HEK293 (cell line): ENCODE data around the gene LMOD3.

ENCODE experiments used
- ELK4 ChIP-seq: IDR thresholded peaks from 2 replicates; pipeline ENCODE4 v1.6.1; 2011; ENCODE audit warnings: mild to moderate bottlenecking, low read depth, low read length, borderline replicate concordance
- GLIS1 ChIP-seq: fragments of 450-650 bp; formaldehyde crosslinking; IDR thresholded peaks from 2 replicates; pipeline ENCODE4 v1.5.1; 2016; ENCODE audit warnings: missing biosample characterization, missing genetic modification characterization
- GLIS2 ChIP-seq: fragments of 450-650 bp; formaldehyde crosslinking; IDR thresholded peaks from 2 replicates; pipeline ENCODE4 v1.5.1; 2016; ENCODE audit warnings: missing biosample characterization, missing genetic modification characterization
- HIC1 ChIP-seq: fragments of 450-650 bp; formaldehyde crosslinking; IDR thresholded peaks from 2 replicates; pipeline ENCODE4 v1.5.1; 2016; ENCODE audit warnings: missing biosample characterization, missing genetic modification characterization
- MEIS1 ChIP-seq: sonication (generic); formaldehyde crosslinking; IDR thresholded peaks from 2 replicates; pipeline ENCODE4 v1.8.1; 2022; ENCODE audit warnings: missing genetic modification reagents, mild to moderate bottlenecking, borderline replicate concordance
- MYNN ChIP-seq: fragments of 450-650 bp; formaldehyde crosslinking; IDR thresholded peaks from 2 replicates; pipeline ENCODE4 v1.5.1; 2016; ENCODE audit warnings: missing biosample characterization, missing genetic modification characterization, borderline replicate concordance
- MZF1 ChIP-seq: fragments of 450-650 bp; formaldehyde crosslinking; IDR thresholded peaks from 2 replicates; pipeline ENCODE4 v1.5.1; 2017; ENCODE audit warnings: missing biosample characterization, missing genetic modification characterization, borderline replicate concordance
- RBAK ChIP-seq: fragments of 450-650 bp; formaldehyde crosslinking; IDR thresholded peaks from 2 replicates; pipeline ENCODE4 v1.5.1; 2016; ENCODE audit warnings: missing biosample characterization, missing genetic modification characterization
- SCRT1 ChIP-seq: fragments of 450-650 bp; formaldehyde crosslinking; IDR thresholded peaks from 2 replicates; pipeline ENCODE4 v1.5.1; 2016; ENCODE audit warnings: missing biosample characterization, missing genetic modification characterization, borderline replicate concordance
- YY1 ChIP-seq: fragments of 450-650 bp; formaldehyde crosslinking; IDR thresholded peaks from 2 replicates; pipeline ENCODE4 v1.5.1; 2018; ENCODE audit warnings: missing biosample characterization, missing genetic modification characterization
- YY2 ChIP-seq: fragments of 450-650 bp; formaldehyde crosslinking; IDR thresholded peaks from 2 replicates; pipeline ENCODE4 v1.5.1; 2016; ENCODE audit warnings: missing biosample characterization, missing genetic modification characterization
- ZIC2 ChIP-seq: fragments of 450-650 bp; formaldehyde crosslinking; IDR thresholded peaks from 2 replicates; pipeline ENCODE4 v1.5.1; 2016; ENCODE audit warnings: missing biosample characterization, missing genetic modification characterization
- ZNF10 ChIP-seq: fragments of 450-650 bp; formaldehyde crosslinking; IDR thresholded peaks from 2 replicates; pipeline ENCODE4 v1.5.1; 2017; ENCODE audit warnings: missing biosample characterization, missing genetic modification characterization
- ZNF138 ChIP-seq: fragments of 450-650 bp; formaldehyde crosslinking; IDR thresholded peaks from 2 replicates; pipeline ENCODE4 v1.5.1; 2016; ENCODE audit warnings: missing biosample characterization, missing genetic modification characterization, borderline replicate concordance
- ZNF148 ChIP-seq: fragments of 450-650 bp; formaldehyde crosslinking; IDR thresholded peaks from 2 replicates; pipeline ENCODE4 v1.5.0; 2017; ENCODE audit warnings: missing biosample characterization, missing genetic modification characterization, borderline replicate concordance
- ZNF16 ChIP-seq: fragments of 450-650 bp; formaldehyde crosslinking; IDR thresholded peaks from 2 replicates; pipeline ENCODE4 v1.5.1; 2016; ENCODE audit warnings: low read depth, missing biosample characterization, missing genetic modification characterization
- ZNF175 ChIP-seq: fragments of 450-650 bp; formaldehyde crosslinking; IDR thresholded peaks from 2 replicates; pipeline ENCODE4 v1.5.1; 2016; ENCODE audit warnings: missing biosample characterization, missing genetic modification characterization
- ZNF184 ChIP-seq: fragments of 450-650 bp; IDR thresholded peaks from 2 replicates; pipeline ENCODE4 v1.5.1; 2018; ENCODE audit warnings: missing biosample characterization, mild to moderate bottlenecking, missing genetic modification characterization
- ZNF248 ChIP-seq: fragments of 450-650 bp; formaldehyde crosslinking; IDR thresholded peaks from 2 replicates; pipeline ENCODE4 v1.5.1; 2017; ENCODE audit warnings: missing biosample characterization, missing genetic modification characterization
- ZNF266 ChIP-seq: fragments of 450-650 bp; formaldehyde crosslinking; IDR thresholded peaks from 2 replicates; pipeline ENCODE4 v1.5.1; 2016; ENCODE audit warnings: missing biosample characterization, missing genetic modification characterization, low read depth
- ZNF302 ChIP-seq: fragments of 450-650 bp; formaldehyde crosslinking; IDR thresholded peaks from 2 replicates; pipeline ENCODE4 v1.5.1; 2016; ENCODE audit warnings: missing biosample characterization, missing genetic modification characterization, low read depth
- ZNF341 ChIP-seq: fragments of 450-650 bp; formaldehyde crosslinking; IDR thresholded peaks from 2 replicates; pipeline ENCODE4; 2016; ENCODE audit warnings: low read depth, missing biosample characterization, missing genetic modification characterization
- ZNF404 ChIP-seq: fragments of 450-650 bp; formaldehyde crosslinking; IDR thresholded peaks from 2 replicates; pipeline ENCODE4 v1.5.1; 2017; ENCODE audit warnings: missing biosample characterization, missing genetic modification characterization
- ZNF530 ChIP-seq: fragments of 450-650 bp; formaldehyde crosslinking; IDR thresholded peaks from 2 replicates; pipeline ENCODE4 v1.5.1; 2016; ENCODE audit warnings: low read depth, missing biosample characterization, missing genetic modification characterization
- ZNF585B ChIP-seq: fragments of 450-650 bp; formaldehyde crosslinking; IDR thresholded peaks from 2 replicates; pipeline ENCODE4 v1.5.1; 2016; ENCODE audit warnings: missing biosample characterization, missing genetic modification characterization
- ZNF747 ChIP-seq: fragments of 450-650 bp; formaldehyde crosslinking; IDR thresholded peaks from 2 replicates; pipeline ENCODE4 v1.5.1; 2016; ENCODE audit warnings: missing biosample characterization, missing genetic modification characterization
- ZNF776 ChIP-seq: fragments of 450-650 bp; formaldehyde crosslinking; IDR thresholded peaks from 2 replicates; pipeline ENCODE4 v1.5.0; 2017; ENCODE audit warnings: missing biosample characterization, missing genetic modification characterization, borderline replicate concordance
- ZNF792 ChIP-seq: fragments of 450-650 bp; formaldehyde crosslinking; IDR thresholded peaks from 2 replicates; pipeline ENCODE4 v1.5.1; 2016; ENCODE audit warnings: missing biosample characterization, missing genetic modification characterization
- ZNF843 ChIP-seq: fragments of 450-650 bp; formaldehyde crosslinking; IDR thresholded peaks from 2 replicates; pipeline ENCODE4 v1.5.1; 2016; ENCODE audit warnings: missing biosample characterization, missing genetic modification characterization
- ZSCAN18 ChIP-seq: fragments of 450-650 bp; formaldehyde crosslinking; IDR thresholded peaks from 2 replicates; pipeline ENCODE4 v1.5.1; 2016; ENCODE audit warnings: missing biosample characterization, missing genetic modification characterization
- TF ChIP-seq, protein P1 (sequence below): fragments of 450-650 bp; formaldehyde crosslinking; IDR thresholded peaks from 2 replicates; pipeline ENCODE4 v1.5.1; 2016; ENCODE audit warnings: missing biosample characterization, missing genetic modification characterization
- TF ChIP-seq, protein P2 (sequence below): fragments of 450-650 bp; formaldehyde crosslinking; IDR thresholded peaks from 2 replicates; pipeline ENCODE4 v1.5.1; 2016; ENCODE audit warnings: missing biosample characterization, missing genetic modification characterization

LMOD3 gene

GRCh38 chr3:69143612-69144011 lies 21.2 kb upstream of the LMOD3 start (continued):
- TF ChIP-seq RBAK (tag by site-specific recombination) (no peak), YY2 (tag by site-specific recombination) (no peak), MEIS1 (no peak), ZNF175 (tag by site-specific recombination) (no peak), ZNF404 (tag by site-specific recombination) (no peak), ZSCAN18 (tag by site-specific recombination) (no peak), ZNF16 (tag by site-specific recombination) (no peak), ZNF248 (tag by site-specific recombination) (no peak), ZNF148 (tag by site-specific recombination) (no peak), MYNN (tag by site-specific recombination) (no peak), ZNF776 (tag by site-specific recombination) (no peak), GLIS2 (tag by site-specific recombination) (no peak), HIC1 (tag by site-specific recombination) (no peak), ZNF10 (tag by site-specific recombination) (no peak), ZNF184 (tag by site-specific recombination) (no peak), ZNF138 (tag by site-specific recombination) (no peak), GLIS1 (tag by site-specific recombination) (peak; percentile 85), ZNF530 (tag by site-specific recombination) (no peak), ZIC2 (tag by site-specific recombination) (0 out of 2 replicates have a peak, but pooled peaks have one; percentile 8), ZNF266 (tag by site-specific recombination) (no peak), ZNF341 (tag by site-specific recombination) (no peak), ELK4 (no peak), ZNF792 (tag by site-specific recombination) (no peak), ZNF302 (tag by site-specific recombination) (no peak), ZNF843 (tag by site-specific recombination) (0 out of 2 replicates have a peak, but pooled peaks have one; percentile 47), ZNF747 (tag by site-specific recombination) (no peak), MZF1 (tag by site-specific recombination) (0 out of 2 replicates have a peak, but pooled peaks have one; percentile 36), ZNF585B (tag by site-specific recombination) (no peak), SCRT1 (tag by site-specific recombination) (no peak), YY1 (tag by site-specific recombination) (no peak)
- TF ChIP-seq, protein P1, sequence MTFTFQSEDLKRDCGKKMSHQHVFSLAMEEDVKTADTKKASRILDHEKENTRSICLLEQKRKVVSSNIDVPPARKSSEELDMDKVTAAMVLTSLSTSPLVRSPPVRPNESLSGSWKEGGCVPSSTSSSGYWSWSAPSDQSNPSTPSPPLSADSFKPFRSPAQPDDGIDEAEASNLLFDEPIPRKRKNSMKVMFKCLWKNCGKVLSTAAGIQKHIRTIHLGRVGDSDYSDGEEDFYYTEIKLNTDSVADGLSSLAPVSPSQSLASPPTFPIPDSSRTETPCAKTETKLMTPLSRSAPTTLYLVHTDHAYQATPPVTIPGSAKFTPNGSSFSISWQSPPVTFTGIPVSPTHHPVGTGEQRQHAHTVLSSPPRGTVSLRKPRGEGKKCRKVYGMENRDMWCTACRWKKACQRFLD: no peak
- TF ChIP-seq, protein P2, sequence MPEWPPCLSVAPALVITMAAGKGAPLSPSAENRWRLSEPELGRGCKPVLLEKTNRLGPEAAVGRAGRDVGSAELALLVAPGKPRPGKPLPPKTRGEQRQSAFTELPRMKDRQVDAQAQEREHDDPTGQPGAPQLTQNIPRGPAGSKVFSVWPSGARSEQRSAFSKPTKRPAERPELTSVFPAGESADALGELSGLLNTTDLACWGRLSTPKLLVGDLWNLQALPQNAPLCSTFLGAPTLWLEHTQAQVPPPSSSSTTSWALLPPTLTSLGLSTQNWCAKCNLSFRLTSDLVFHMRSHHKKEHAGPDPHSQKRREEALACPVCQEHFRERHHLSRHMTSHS (tag by site-specific recombination): no peak
